PC-3 (cell line): Measurements from ENCODE around the gene SEPHS1.

ENCODE experiments used
- CTCF ChIP-seq: fragments of 300-600 bp; sonication (generic); conservative IDR thresholded peaks from 2 replicates; pipeline ENCODE4 v1.5.1; 2017; ENCODE audit warnings: antibody characterized with exemption, low read depth, mild to moderate bottlenecking, low read length
- EZH2 ChIP-seq: fragments of 300-600 bp; sonication (generic); IDR thresholded peaks from one replicate; pipeline ENCODE4 v1.6.1; 2017; ENCODE audit warnings: antibody characterized with exemption, mild to moderate bottlenecking, low read length; ENCODE audit not compliant: unreplicated experiment
- EZH2phosphoT487 ChIP-seq: fragments of 300-600 bp; sonication (generic); IDR thresholded peaks from 2 replicates; pipeline ENCODE4 v1.6.1; 2018; ENCODE audit warnings: mild to moderate bottlenecking, antibody characterized with exemption, low read length, borderline replicate concordance

- TF ChIP-seq CTCF (no peak), EZH2 (no peak), EZH2phosphoT487 (no peak)
These were observed 48.3 kb upstream of the SEPHS1 start for GRCh38 chr10:13396369-13396768.
